K562 (cell line): Measurements from ENCODE around the gene SAMD13. TPM values are rescaled to one million over a fixed set of nuclear protein-coding genes. Genes with fewer than 3 reads are reported as not detected.

Experiments used
- ATAC-seq: fragments of 200-7000 bp; cut with Tn5 transposase; 3 replicates; pipeline ENCODE4 v1.9.1; 2020; ENCODE audit warnings: moderate library complexity
- BruUV-seq: library from RNA; stranded (reverse); fragments of 400-500 nt; replicated peaks from 2 replicates; lab custom pipeline; 2021; lab: Mats Ljungman, UMichigan
- CTCF ChIA-PET: fragments of 300-600 bp; formaldehyde crosslinking; extraction: SDS; loops from one replicate; lab custom pipeline; 2021; ENCODE audit warnings: low intra/inter-chr PET ratio; lab: Yijun Ruan, JAX
- POLR2A ChIA-PET: fragments of 300-600, 350-650 bp; sonication (Branson Sonifier 250); formaldehyde crosslinking; extraction: SDS; loops from one replicate; lab custom pipeline; 2021; ENCODE audit warnings: antibody characterized with exemption, inconsistent platforms; lab: Yijun Ruan, JAX
- DNase-seq, 4 experiments: peaks; one replicate each; pipeline versions ENCODE4 v3.0.0 to v3.0.0-alpha.2; 2011 to 2018; ENCODE audit warnings: low spot score in 3 of 4, mixed read lengths in 3 of 4; ENCODE audit errors: extremely low read depth in 1 of 4
- FAIRE-seq: peaks from 2 replicates; lab custom pipeline; 2011; peaks lifted over from hg19 to GRCh38; lab: Jason Lieb, UNC
- H2AFZ ChIP-seq: 2 replicates; pipeline ENCODE4 v1.6.0; 2011; ENCODE audit warnings: low read depth, low read length, control low read depth, inconsistent platforms
- H3K27ac ChIP-seq: fragments of 200-600 bp; 3 replicates; pipeline ENCODE4 v1.8.0; 2011; ENCODE audit warnings: low read depth, mild to moderate bottlenecking, control low read depth, inconsistent platforms, low read length, moderate library complexity, mixed read lengths; ENCODE audit errors: extremely low read depth
- H3K27me3 ChIP-seq, 2 experiments: fragments of 300-600 bp in 1 of 2; 2 replicates in 1 of 2; 3 replicates in 1 of 2; pipeline versions ENCODE4 v1.6.0 to v1.8.0; 2011; ENCODE audit warnings: inconsistent platforms in 2 of 2, low read length in 2 of 2, mild to moderate bottlenecking in 1 of 2, mixed read lengths in 1 of 2, moderate library complexity in 1 of 2; ENCODE audit not compliant: control insufficient read depth in 2 of 2, insufficient read depth in 2 of 2
- H3K36me3 ChIP-seq: fragments of 300-600 bp; 3 replicates; pipeline ENCODE4 v1.8.0; 2011; ENCODE audit warnings: mild to moderate bottlenecking, low read length, inconsistent platforms; ENCODE audit not compliant: control insufficient read depth, insufficient read depth
- H3K4me1 ChIP-seq, 2 experiments: fragments of 200-600 bp in 1 of 2; replicated peaks in 1 of 2; 2 replicates in 1 of 2; 3 replicates in 1 of 2; pipeline versions ENCODE4 v1.5.1 to v1.8.0; 2011; ENCODE audit warnings: inconsistent platforms in 2 of 2, low read length in 2 of 2, mild to moderate bottlenecking in 1 of 2, mixed read lengths in 1 of 2, moderate library complexity in 1 of 2; ENCODE audit not compliant: control insufficient read depth in 2 of 2, insufficient read depth in 2 of 2
- H3K4me2 ChIP-seq: 2 replicates; pipeline ENCODE4 v1.6.1; 2011; ENCODE audit warnings: low read length, control low read depth, inconsistent platforms, mixed read lengths; ENCODE audit not compliant: insufficient read depth
- H3K4me3 ChIP-seq: fragments of 200-600 bp; sonication (generic), shearing (Covaris generic); 2 replicates; pipeline ENCODE4 v1.5.1; 2016; ENCODE audit warnings: control low read depth, inconsistent platforms
- H3K79me2 ChIP-seq: fragments of 200-600 bp; 3 replicates; pipeline ENCODE4 v1.8.0; 2011; ENCODE audit warnings: low read length, inconsistent platforms; ENCODE audit not compliant: control insufficient read depth, insufficient read depth
- H3K9ac ChIP-seq, 2 experiments: 2 replicates each; pipeline versions ENCODE4 v1.6.0 to v1.6.1; 2011; ENCODE audit warnings: low read depth in 2 of 2, low read length in 2 of 2, control low read depth in 1 of 2, inconsistent platforms in 1 of 2, mild to moderate bottlenecking in 1 of 2, mixed read lengths in 1 of 2; ENCODE audit not compliant: insufficient read depth in 1 of 2
- H3K9me1 ChIP-seq: one replicate; pipeline ENCODE4 v1.6.0; 2011; ENCODE audit warnings: inconsistent platforms, mild to moderate bottlenecking, low read length, moderate library complexity; ENCODE audit not compliant: control insufficient read depth, insufficient read depth
- H3K9me3 ChIP-seq: replicated peaks from 2 replicates; pipeline ENCODE4 v1.5.1; 2011; ENCODE audit warnings: low read depth, low read length, inconsistent platforms; ENCODE audit not compliant: control insufficient read depth, insufficient read depth
- H4K20me1 ChIP-seq: replicated peaks from 2 replicates; pipeline ENCODE4 v1.6.1; 2011; ENCODE audit warnings: low read length, inconsistent platforms, mixed read lengths; ENCODE audit not compliant: control insufficient read depth, insufficient read depth
- EWSR1 ChIP-seq: fragments of 450-650 bp; IDR thresholded peaks from 2 replicates; pipeline ENCODE4 v1.6.1; 2018; ENCODE audit warnings: borderline replicate concordance, mild to moderate bottlenecking, low read depth, moderate library complexity; ENCODE audit not compliant: partially characterized antibody
- HDAC2 ChIP-seq: fragments of 450-650 bp; IDR thresholded peaks from 2 replicates; pipeline ENCODE4 v1.6.1; 2016; ENCODE audit warnings: mild to moderate bottlenecking
- IRF2 ChIP-seq: sonication (generic); formaldehyde crosslinking; IDR thresholded peaks from 2 replicates; pipeline ENCODE4 v1.8.1; 2022; ENCODE audit warnings: mild to moderate bottlenecking, missing genetic modification reagents
- RBBP5 ChIP-seq: fragments of 200-600 bp; sonication (generic); IDR thresholded peaks from 2 replicates; pipeline ENCODE4 v1.6.1; 2012; ENCODE audit warnings: borderline replicate concordance, mild to moderate bottlenecking, low read length, control low read depth, inconsistent platforms; ENCODE audit not compliant: insufficient read depth, poor library complexity, severe bottlenecking
- SMARCA4 ChIP-seq: fragments of 450-650 bp; IDR thresholded peaks from 2 replicates; pipeline ENCODE4 v1.6.1; 2016
- USF1 ChIP-seq: sonication (generic); formaldehyde crosslinking; IDR thresholded peaks from 2 replicates; pipeline ENCODE4 v1.9.0; 2022; ENCODE audit warnings: mild to moderate bottlenecking, missing genetic modification reagents
- ZNF197 ChIP-seq: fragments of 200-800 bp; sonication (Bioruptor generic); IDR thresholded peaks from 2 replicates; pipeline ENCODE4 v1.6.1; 2016; ENCODE audit warnings: low read depth, missing genetic modification characterization, missing compliant biosample characterization
- ZNF282 ChIP-seq: sonication (generic); formaldehyde crosslinking; IDR thresholded peaks from 2 replicates; pipeline ENCODE4 v1.8.1; 2023; ENCODE audit warnings: missing genetic modification reagents
- ZNF561 ChIP-seq: fragments of 450-650 bp; formaldehyde crosslinking; conservative IDR thresholded peaks from 2 replicates; pipeline ENCODE4 v1.4.0; 2020; ENCODE audit warnings: mild to moderate bottlenecking, moderate library complexity
- ZNF707 ChIP-seq: fragments of 250-450 bp; sonication (Bioruptor Pico); conservative IDR thresholded peaks from 2 replicates; pipeline ENCODE4 v1.8.0; 2022; ENCODE audit warnings: inconsistent platforms, mild to moderate bottlenecking, moderate library complexity
- ZNF75A ChIP-seq: fragments of 450-650 bp; formaldehyde crosslinking; IDR thresholded peaks from 2 replicates; pipeline ENCODE4 v1.4.0; 2020; ENCODE audit warnings: mild to moderate bottlenecking
- ZNF77 ChIP-seq: fragments of 250-450 bp; sonication (Bioruptor Pico); IDR thresholded peaks from 2 replicates; pipeline ENCODE4 v1.5.0; 2020
- WGBS: fragments of 100-300 bp; shearing (Covaris generic); methylation state at CpG from one replicate; pipeline ENCODE4 v1.1.6; 2016; ENCODE audit warnings: low coverage, mixed read lengths; ENCODE audit not compliant: insufficient coverage; ENCODE audit errors: missing lambda C conversion rate; 5-methylcytosine and 5-hydroxymethylcytosine counted together
- in situ Hi-C: fragments of 300-500 bp; cut with MboI; formaldehyde crosslinking; loops from 4 replicates; pipeline ENCODE4 v1.15.0; 2018; ENCODE audit warnings: inconsistent platforms, mixed read lengths
- intact Hi-C: fragments of 100-400 bp; cut with micrococcal nuclease; formaldehyde crosslinking; loops from 2 replicates; pipeline ENCODE4 v1.14.2; 2022
- polyA plus RNA-seq, 8 experiments: library from polyadenylated mRNA; depleted of rRNA in 4 of 8; stranded (reverse) in 5 of 8; unstranded in 3 of 8; fragments of >200 nt; fragmentation: Nextera tagmentation in 2 of 8; fragmentation: Illumina TruSeq in 1 of 8; extraction: Ambion mirVana in 2 of 8; extraction: Trizol in 1 of 8; gene quantifications; 2 replicates each; pipeline versions ENCODE4 v1.2.1 to v1.2.3, GENCODE V29; 2011 to 2014; ENCODE audit warnings: inconsistent platforms in 1 of 8, missing spikeins in 1 of 8
- total RNA-seq, 7 experiments: library from RNA; depleted of rRNA in 6 of 7; stranded (reverse); fragments of >200 nt in 6 of 7; fragmentation: Illumina TruSeq in 2 of 7; extraction: Trizol in 2 of 7; gene quantifications; 2 replicates each; pipeline versions ENCODE4 v1.2.1 to v1.2.3, GENCODE V29; 2011 to 2021; ENCODE audit warnings: low replicate concordance in 1 of 7
- TF ChIP-seq, protein P1 (sequence below), 2 experiments: IDR thresholded peaks; 2 replicates each; pipeline ENCODE4 v1.6.1; 2011; ENCODE audit warnings: borderline replicate concordance in 1 of 2, control low read depth in 1 of 2, low read depth in 1 of 2, low read length in 1 of 2, mild to moderate bottlenecking in 1 of 2, mixed read lengths in 1 of 2, moderate library complexity in 1 of 2; ENCODE audit not compliant: insufficient read depth in 1 of 2, insufficient read length in 1 of 2, poor library complexity in 1 of 2, severe bottlenecking in 1 of 2; ENCODE audit errors: extremely low read depth in 1 of 2

The SAMD13 gene
- total and polyA plus RNA-seq, 9 of the 15 experiments (the other 6 are each of a cell fraction or from before 2014, with no cell fraction given) = 0.78 to 2.7 (median 1.00) TPM

GRCh38 chr1:84361796-84362195 is 60.3 kb downstream of the SAMD13 start (continued):
- TF ChIP-seq ZNF282 (CRISPR knock-in tag) = no peak
- no peak for TF ChIP-seq IRF2
- no peak for TF ChIP-seq ZNF77
- no peak for TF ChIP-seq EWSR1
- no peak for TF ChIP-seq HDAC2
- no peak for TF ChIP-seq ZNF707 (CRISPR knock-in tag)
- no peak for TF ChIP-seq RBBP5
- TF ChIP-seq SMARCA4 = no peak
- TF ChIP-seq ZNF561 (CRISPR knock-in tag) = no peak
- TF ChIP-seq ZNF197 (CRISPR knock-in tag) = no peak

DNA sequence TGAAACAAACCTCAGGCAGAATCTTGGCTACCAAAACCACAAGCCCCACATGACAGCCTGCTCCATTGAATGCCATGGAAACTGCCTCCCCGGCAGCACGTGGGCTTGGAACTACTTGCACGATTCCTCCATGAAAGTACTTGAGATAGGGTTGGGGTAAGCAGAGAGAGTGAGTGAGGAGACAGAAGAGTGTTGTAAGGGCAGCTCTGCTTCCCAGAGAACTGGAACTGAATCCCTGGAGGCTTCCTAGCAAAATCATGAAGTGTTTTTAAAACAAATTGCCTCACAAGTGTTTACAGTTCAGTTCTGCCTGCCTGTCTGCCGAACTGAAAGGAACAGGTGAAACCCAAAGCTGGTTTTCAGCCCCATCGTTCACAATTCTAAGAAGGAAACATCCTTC is 61.5 kb downstream of the SAMD13 start:
- no peak for FAIRE-seq
- WGBS = 7% methylated on average over 5 of the region's 5 CpGs
- TF ChIP-seq, protein P1, sequence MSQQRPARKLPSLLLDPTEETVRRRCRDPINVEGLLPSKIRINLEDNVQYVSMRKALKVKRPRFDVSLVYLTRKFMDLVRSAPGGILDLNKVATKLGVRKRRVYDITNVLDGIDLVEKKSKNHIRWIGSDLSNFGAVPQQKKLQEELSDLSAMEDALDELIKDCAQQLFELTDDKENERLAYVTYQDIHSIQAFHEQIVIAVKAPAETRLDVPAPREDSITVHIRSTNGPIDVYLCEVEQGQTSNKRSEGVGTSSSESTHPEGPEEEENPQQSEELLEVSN (IDR thresholded peaks at IDR 0.05; ENCODE audit: borderline replicate concordance in 1 of 2, extremely low read depth in 1 of 2, insufficient read depth in 1 of 2, insufficient read length in 1 of 2, low read depth in 1 of 2, low read length in 1 of 2, poor library complexity in 1 of 2, severe bottlenecking in 1 of 2) = peak in 1 of 2 experiments; percentile 28
- TF ChIP-seq ZNF75A (CRISPR knock-in tag) (no peak), USF1 (CRISPR knock-in tag) (0 out of 2 replicates have a peak, but pooled peaks have one; percentile 12)

More for the DNA sequence above, 61.5 kb downstream of the SAMD13 start:
- POLR2A ChIA-PET = interaction anchor here (0.6 kb wide), 1 partner anchor 65 kb away, joined by 3 read pairs; no protein-coding TSS in a partner anchor
- Histone ChIP-seq H3K4me2 (no peak overlapping the region), H3K9me1 (no peaks in the 10 kb centered on the region), H3K9ac (no peak overlapping the region), H3K4me3 (no peak overlapping the region), H4K20me1 (no peaks in the 10 kb centered on the region), H2AFZ (peak overlapping the region; percentile 67), H3K36me3 (no peaks in the 10 kb centered on the region), H3K79me2 (no peaks in the 10 kb centered on the region), H3K27ac (no peak overlapping the region), H3K4me1 (peaks cover 0 to 14% of the 10 kb centered on the region in 2 experiments; a peak in 2 of 5 replicates), H3K9me3 (no peaks in the 10 kb centered on the region), H3K27me3 (no peaks in the 10 kb centered on the region; a peak in 1 of 5 replicates)
- in situ Hi-C loops (no loop called here), intact Hi-C loops (no loop called here)
- peak in 1 of 4 experiments; percentile 11 for DNase-seq
- ATAC-seq = no peak
- CTCF ChIA-PET = no interaction called here
- no TSS peak for BruUV-seq
